Astrocyte (in vitro differentiated cells and primary cell): Measurements from ENCODE around the gene AMDHD2.

Source experiments
- CTCF ChIP-seq: IDR thresholded peaks from 2 replicates; pipeline ENCODE4 v1.5.1; 2011; ENCODE audit warnings: low read depth, mild to moderate bottlenecking, inconsistent platforms, low read length, moderate library complexity; ENCODE audit not compliant: insufficient read depth
- EZH2 ChIP-seq: IDR thresholded peaks from 2 replicates; pipeline ENCODE4 v1.6.1; 2012; ENCODE audit warnings: mild to moderate bottlenecking, low read length, inconsistent platforms; ENCODE audit not compliant: insufficient read depth

DNA sequence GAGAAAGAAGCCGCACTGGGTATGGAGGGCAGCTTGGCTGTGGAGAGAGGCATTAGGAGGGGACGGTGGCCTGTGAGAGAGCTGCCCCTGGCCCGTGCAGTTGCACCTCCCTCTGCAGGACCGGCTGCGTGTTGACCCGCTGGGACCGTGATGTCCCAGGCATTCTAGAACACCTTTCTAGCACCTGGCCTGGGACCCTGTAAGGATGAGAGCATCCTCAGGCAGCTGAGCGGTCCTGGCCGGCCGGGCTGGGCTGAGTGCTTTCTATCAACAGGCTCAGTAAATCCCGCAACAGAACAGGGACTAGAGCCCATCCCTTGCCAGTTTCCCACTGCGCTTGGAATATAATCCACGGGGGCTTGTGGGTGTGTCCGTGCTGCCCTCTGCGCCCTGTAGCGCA lies 30.6 kb upstream of the AMDHD2 start:
- no peak for TF ChIP-seq CTCF
- TF ChIP-seq EZH2, result no peak
